GM21447 (cell line): ENCODE data around the gene SPSB3.
A peak's percentile ranks its signal among the peaks of the same experiment; 100 is the strongest.

Experiments used
- ATAC-seq: cut with Tn5 transposase; IDR thresholded peaks from one replicate; pipeline ENCODE4 v1.9.1; 2021; ENCODE audit not compliant: unreplicated experiment

SPSB3 gene

GRCh38 chr16:1782408-1783264 lies at the start of gene SPSB3, which contains the start of gene NUBP2:
SPSB3 (minus strand) TSS chr16:1782571; CDS start chr16:1781483, 1,088 bp downstream.
NUBP2 (plus strand) TSS chr16:1782960; CDS start chr16:1783021, 61 bp downstream.
- peak; percentile 80 for ATAC-seq

GRCh38 chr16:1831186-1832075 lies 49.1 kb upstream of the SPSB3 start:
- ATAC-seq, result no peak

- no peak for ATAC-seq
Measured at GRCh38 chr16:1830213-1830612, 47.8 kb upstream of the SPSB3 start.

GRCh38 chr16:1828645-1829410 lies 46.5 kb upstream of the SPSB3 start:
- no peak for ATAC-seq

- ATAC-seq, result peak; percentile 84
Measured at GRCh38 chr16:1826691-1827573, 44.6 kb upstream of the SPSB3 start, which contains the start of the genes FAHD1 and HAGH. FAHD1 (plus strand) TSS chr16:1827206; CDS start chr16:1827239, 33 bp downstream. HAGH (minus strand) TSS chr16:1826825; CDS start chr16:1826787, 38 bp downstream.

GRCh38 chr16:1825864-1826690 lies 43.7 kb upstream of the SPSB3 start:
- peak; percentile 34 for ATAC-seq

GRCh38 chr16:1825381-1825863 lies 43.1 kb upstream of the SPSB3 start:
- no peak for ATAC-seq

- no peak for ATAC-seq
Measured at GRCh38 chr16:1823821-1824220, 41.5 kb upstream of the SPSB3 start.

GRCh38 chr16:1822801-1823200 lies 40.4 kb upstream of the SPSB3 start:
- ATAC-seq, result no peak

- ATAC-seq, result no peak
Measured at GRCh38 chr16:1821861-1822611, 39.7 kb upstream of the SPSB3 start.

GRCh38 chr16:1820946-1821290 lies 38.5 kb upstream of the SPSB3 start:
- no peak for ATAC-seq

- ATAC-seq, result no peak
Measured at GRCh38 chr16:1820096-1820945, 38.0 kb upstream of the SPSB3 start.

GRCh38 chr16:1819611-1820010 lies 37.2 kb upstream of the SPSB3 start:
- no peak for ATAC-seq

- no peak for ATAC-seq
Measured at GRCh38 chr16:1818873-1819525, 36.6 kb upstream of the SPSB3 start.

- no peak for ATAC-seq
Measured at GRCh38 chr16:1818204-1818872, 36.0 kb upstream of the SPSB3 start.

GRCh38 chr16:1817716-1818115 lies 35.3 kb upstream of the SPSB3 start:
- ATAC-seq, result no peak
